Right lobe of liver (tissue), 4 donors: ENCODE measurements around the gene FASTK.

Experiments
- CTCF ChIP-seq, 4 donors: fragments of 200-600 bp in 3 of 4; fragments of 450-650 bp in 1 of 4; IDR thresholded peaks; one replicate each; pipeline versions ENCODE4 v1.5.1 to v1.8.0; 2016 to 2022; ENCODE audit warnings: antibody characterized with exemption in 4 of 4, mild to moderate bottlenecking in 2 of 4
- POLR2A ChIP-seq: fragments of 450-650 bp; IDR thresholded peaks from one replicate; pipeline ENCODE4 v1.6.1; 2017; ENCODE audit warnings: antibody characterized with exemption, mild to moderate bottlenecking
- donor health status: DM: no; HTN: no; CAD: no.
- donor health status: DM: no; HTN: no; CAD: no.
- donor health status: DM: no; HTN: yes; CAD: no.

GRCh38 chr7:151073990-151074389 is 6.6 kb downstream of the FASTK start:
- TF ChIP-seq POLR2A (no peak), CTCF (IDR thresholded peaks at IDR 0.05) (no peak)
